NCI-H1105 treated with DMSO at 0.1 percent for 48 hours (cell line): ENCODE measurements around the gene EFCC1.
"Not testable (repeated sequence)": the region's sequence is repeated elsewhere in the genome, so short reads cannot be mapped to it uniquely, and the experiment has no call there.

Experiments
- DNase-seq: peaks from one replicate; lab custom pipeline; 2025; lab: John Stamatoyannopoulos, UW

EFCC1 gene

DNA sequence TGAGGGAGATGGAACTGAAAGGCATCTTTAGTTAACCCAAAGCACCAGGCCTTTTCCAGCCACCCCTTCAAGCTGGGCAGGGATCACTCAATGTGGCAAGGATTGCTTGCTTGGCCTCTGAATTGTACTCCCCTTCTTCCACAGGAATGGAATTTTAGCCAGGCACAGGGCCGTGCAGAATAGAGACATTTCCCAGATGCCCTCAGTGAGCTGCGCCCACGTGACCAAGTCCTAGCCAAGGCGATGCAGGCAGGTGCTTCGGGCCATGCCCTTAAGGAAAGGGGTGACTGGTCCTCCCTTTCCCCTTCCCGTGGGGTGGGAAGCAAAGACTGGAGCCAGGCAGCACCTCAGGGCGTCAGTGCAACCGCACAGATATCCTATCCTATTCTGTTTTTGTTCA is 77.4 kb downstream of the EFCC1 start:
- DNase-seq = no peak

DNA sequence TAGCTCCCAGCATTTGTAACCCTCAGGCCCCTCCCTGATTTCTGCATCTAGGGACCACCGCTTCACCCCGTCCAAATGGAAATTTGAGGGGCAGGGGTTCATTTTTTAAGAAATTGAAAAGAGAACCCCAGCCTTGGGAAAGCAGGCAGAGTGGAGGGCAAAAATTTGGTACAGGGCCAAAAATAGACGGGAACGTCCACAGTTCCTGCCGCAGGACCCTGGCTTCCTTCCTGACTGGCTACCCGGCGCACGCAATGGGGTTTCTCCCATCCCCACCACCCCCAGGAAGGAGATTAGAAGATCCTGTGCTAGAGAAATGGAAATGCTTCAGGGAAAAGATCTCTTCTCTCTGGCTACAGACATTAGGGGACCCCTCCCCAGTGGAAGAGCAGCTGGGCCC is 80.4 kb downstream of the EFCC1 start:
- no peak for DNase-seq

DNA sequence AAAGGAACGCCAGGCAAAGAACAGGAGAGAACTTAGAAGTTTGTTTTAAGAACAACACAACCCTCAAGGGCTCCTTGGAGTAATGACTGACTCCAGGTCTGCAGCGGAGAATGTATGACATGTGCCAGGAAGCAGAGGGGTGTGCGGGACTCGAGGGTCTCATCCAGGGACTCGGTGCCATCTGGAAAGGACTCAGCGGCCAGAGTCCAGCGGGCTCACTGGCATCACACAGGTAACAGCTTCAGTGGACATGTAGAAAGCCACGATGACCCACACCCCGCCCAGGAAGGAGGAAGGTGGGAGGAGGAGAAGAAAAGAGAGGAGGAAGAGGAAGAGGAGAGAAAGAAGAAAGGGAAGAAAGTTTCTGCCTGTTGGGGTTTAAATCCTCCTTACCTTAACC is 80.9 kb downstream of the EFCC1 start:
- DNase-seq = no peak

DNA sequence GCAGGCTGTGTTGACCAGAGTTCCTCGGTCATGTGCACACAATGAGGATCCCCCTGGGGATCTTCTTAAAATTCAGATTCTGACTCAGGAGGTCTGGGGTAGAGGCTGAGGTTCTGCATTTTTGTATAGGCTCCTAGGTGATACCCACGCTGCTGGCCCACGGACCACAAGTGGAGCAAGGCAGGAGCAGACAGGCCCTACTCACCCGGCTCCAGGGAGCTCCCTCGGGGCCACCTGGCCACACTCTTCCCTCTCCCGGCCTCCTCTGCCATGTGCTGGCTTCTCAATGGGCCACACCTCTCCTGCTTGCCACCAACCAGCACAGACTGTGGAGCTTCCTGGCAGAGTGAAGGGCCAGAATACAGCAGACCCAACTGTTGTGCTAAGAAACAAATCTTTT is 83.4 kb downstream of the EFCC1 start:
- DNase-seq = no peak

DNA sequence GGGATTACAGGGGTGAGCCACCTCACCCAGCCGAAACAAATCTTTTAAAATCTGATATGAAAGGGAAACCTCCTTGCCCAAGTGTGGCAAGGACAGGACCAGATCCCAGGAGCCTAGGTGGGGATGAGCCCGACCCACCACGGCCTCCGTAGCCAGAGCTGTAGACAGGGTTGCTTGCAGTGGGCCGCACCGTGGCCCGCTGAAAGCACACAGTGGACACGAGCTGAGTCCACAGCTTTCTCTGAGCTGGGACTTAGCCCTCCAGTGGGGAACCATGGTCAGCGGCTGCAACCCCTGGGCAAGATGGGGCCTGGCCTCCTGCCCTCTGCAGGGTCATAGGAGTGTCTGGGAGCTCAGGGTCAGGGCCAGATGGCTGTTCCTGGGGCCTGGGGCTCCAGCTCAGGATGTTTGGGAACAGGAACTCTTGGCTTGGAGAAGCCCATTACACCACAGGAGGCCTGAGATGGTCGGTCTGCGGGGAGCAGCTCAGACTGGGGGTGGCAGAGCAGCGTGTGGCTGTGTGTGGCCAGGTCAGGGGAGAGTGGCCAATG is 84.1 kb downstream of the EFCC1 start:
- no peak for DNase-seq

DNA sequence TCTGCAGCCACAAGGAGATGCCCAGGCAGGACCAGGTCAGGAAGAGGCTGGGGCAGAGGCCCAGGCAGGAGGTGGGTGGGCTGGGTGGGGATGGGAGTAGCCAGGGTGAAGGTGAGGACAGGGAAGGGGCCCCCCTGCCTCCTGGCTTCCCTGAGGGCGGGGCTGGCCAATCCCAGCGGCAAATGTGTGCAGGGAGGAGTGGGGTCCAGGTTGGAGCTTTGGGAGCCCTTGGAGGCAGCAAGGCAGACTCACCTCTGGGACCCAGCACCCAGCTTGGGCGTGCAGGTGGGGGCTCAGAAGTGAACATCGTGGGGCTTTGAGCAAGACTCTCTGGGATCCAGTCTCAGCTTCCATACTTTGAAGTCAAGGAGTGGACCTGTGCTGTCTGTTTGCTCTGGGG is 84.7 kb downstream of the EFCC1 start:
- no peak for DNase-seq

DNA sequence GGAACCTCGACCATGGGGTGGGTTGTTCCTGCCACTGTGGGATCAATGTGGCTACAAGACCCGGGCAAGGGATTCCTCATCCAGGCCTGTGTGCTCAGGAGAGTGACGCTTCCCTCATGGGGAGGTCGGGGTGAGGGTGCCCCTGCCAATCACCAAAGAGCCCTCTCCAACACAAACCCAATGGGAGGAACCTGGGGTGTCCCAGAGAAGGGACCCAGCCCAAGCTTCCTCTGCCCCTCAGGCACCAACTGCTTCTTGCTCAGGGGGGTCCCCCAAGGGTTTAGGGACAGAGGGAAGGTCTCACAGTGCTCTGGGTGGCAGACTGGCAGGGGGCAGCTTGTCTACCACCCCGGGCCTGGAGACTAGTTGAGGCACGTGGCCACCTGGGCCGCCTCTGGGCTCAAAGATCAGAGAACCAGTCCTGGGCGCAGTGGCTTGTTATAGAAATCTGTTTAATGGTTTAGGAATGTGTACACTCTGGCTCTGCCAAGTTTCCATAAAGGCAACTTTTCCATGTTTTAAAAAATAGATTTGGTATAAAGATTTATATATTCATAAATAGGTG is 86.1 kb downstream of the EFCC1 start:
- no peak for DNase-seq

DNA sequence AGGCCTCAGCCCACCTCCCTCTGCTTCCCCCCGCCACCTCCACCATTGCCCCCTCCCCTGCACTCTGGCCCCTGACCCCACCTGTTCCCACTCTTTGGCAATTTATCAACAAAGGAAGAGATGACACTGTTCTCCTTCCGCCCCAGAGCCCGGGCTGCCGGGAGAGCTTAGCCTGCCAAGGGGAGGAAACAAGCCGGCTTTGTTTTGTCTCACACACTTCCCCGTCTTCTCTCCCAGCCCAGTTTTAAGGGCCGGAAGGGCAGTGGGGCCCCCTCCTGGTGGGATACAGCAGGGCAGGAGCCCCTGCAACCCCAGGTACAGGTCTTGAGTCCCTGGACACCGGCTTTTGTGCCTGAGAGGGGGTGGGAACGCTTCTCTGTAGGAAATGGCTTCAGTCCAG is 86.8 kb downstream of the EFCC1 start:
- peak; percentile 7 for DNase-seq

DNA sequence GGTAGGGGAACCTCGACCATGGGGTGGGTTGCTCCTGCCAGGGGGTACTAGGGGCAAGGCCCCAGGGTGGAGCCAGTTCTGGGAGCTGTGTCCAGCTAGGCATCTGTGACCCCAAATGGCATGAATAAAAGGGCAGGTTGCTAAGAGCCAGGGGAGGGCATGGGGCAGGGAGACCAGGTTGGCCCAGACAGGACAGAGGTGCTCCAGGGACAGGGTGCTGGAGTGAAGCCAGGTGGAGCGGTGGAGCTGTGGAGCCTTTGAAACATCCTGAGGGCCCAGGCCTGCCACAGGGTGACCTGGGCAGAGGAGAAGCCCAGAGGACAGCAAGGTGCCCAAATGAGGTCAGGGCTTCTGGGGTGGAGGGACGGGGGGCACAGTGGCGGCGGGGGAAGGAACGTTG is 87.2 kb downstream of the EFCC1 start:
- DNase-seq = not testable (repeated sequence)
